ENCODE data around the gene CYB5A.

The CYB5A gene

GRCh38 chr18:74203811-74204210 is 88.0 kb downstream of the CYB5A start:
- DNase-seq = no peak
